GM10248 (cell line): Measurements from ENCODE around the gene DAP3.
"Not testable (repeated sequence)": the region's sequence is repeated elsewhere in the genome, so short reads cannot be mapped to it uniquely, and the experiment has no call there.

Experiments used
- CTCF ChIA-PET: fragments of 300-600 bp; sonication (Branson Sonifier 250); formaldehyde crosslinking; extraction: SDS; loops from one replicate; lab custom pipeline; 2021; ENCODE audit warnings: antibody characterized with exemption; lab: Yijun Ruan, JAX
- POLR2A ChIA-PET: fragments of 350-650 bp; sonication (Branson Sonifier 250); formaldehyde crosslinking; extraction: SDS; loops from one replicate; lab custom pipeline; 2020; ENCODE audit warnings: antibody characterized with exemption; lab: Yijun Ruan, JAX
- DNase-seq: peaks from one replicate; pipeline ENCODE4 v3.0.0; 2012; ENCODE audit errors: extremely low spot score
- CTCF ChIP-seq: IDR thresholded peaks from 2 replicates; pipeline ENCODE4 v1.5.1; 2012; ENCODE audit warnings: mild to moderate bottlenecking, low read depth; ENCODE audit errors: extremely low read depth, missing control alignments, control extremely low read depth

DAP3 gene

GRCh38 chr1:155695608-155696007 is 6.7 kb downstream of the DAP3 start:
- ChIA-PET POLR2A (no interaction called here), CTCF (no interaction called here)
- no peak for DNase-seq
- no peak for TF ChIP-seq CTCF

GRCh38 chr1:155696524-155696923 is 7.6 kb downstream of the DAP3 start:
- CTCF ChIA-PET: interaction anchor here (1.0 kb wide), 1 partner anchor 12 kb away, joined by 3 read pairs; no protein-coding TSS in a partner anchor
- TF ChIP-seq CTCF: no peak
- DNase-seq: no peak
- POLR2A ChIA-PET: no interaction called here

- ChIA-PET POLR2A (interaction anchor here (0.6 kb wide), 1 partner anchor 13 kb away, joined by 4 read pairs; no protein-coding TSS in a partner anchor), CTCF (interaction anchor here (1.0 kb wide), 1 partner anchor 12 kb away, joined by 3 read pairs; no protein-coding TSS in a partner anchor)
- no peak for DNase-seq
- TF ChIP-seq CTCF: no peak
Measured at GRCh38 chr1:155697046-155697445, 8.2 kb downstream of the DAP3 start.

GRCh38 chr1:155697616-155698015 is 8.7 kb downstream of the DAP3 start:
- DNase-seq, CTCF ChIA-PET, POLR2A ChIA-PET: not testable (repeated sequence)

- POLR2A ChIA-PET: no interaction called here
Measured at GRCh38 chr1:155698382-155699038, 9.6 kb downstream of the DAP3 start.

GRCh38 chr1:155699062-155699461 is 10.2 kb downstream of the DAP3 start:
- POLR2A ChIA-PET, CTCF ChIA-PET, DNase-seq: not testable (repeated sequence)

More at GRCh38 chr1:155698382-155699038, 9.6 kb downstream of the DAP3 start:
- CTCF ChIA-PET: no interaction called here
- DNase-seq: no peak
- TF ChIP-seq CTCF: no peak

GRCh38 chr1:155701675-155702074 is 12.8 kb downstream of the DAP3 start:
- POLR2A ChIA-PET, CTCF ChIA-PET, DNase-seq: not testable (repeated sequence)

GRCh38 chr1:155703216-155703615 is 14.3 kb downstream of the DAP3 start:
- ChIA-PET POLR2A (no interaction called here), CTCF (no interaction called here)
- no peak for TF ChIP-seq CTCF
- no peak for DNase-seq

GRCh38 chr1:155704414-155704813 is 15.5 kb downstream of the DAP3 start:
- CTCF ChIA-PET: interaction anchor here (3.4 kb wide), 1 partner anchor 12 kb away, joined by 11 read pairs; no protein-coding TSS in a partner anchor
- DNase-seq, POLR2A ChIA-PET: not testable (repeated sequence)
